Fibroblast of peridontal ligament (primary cell): ENCODE measurements around the gene HLA-F.
A peak's percentile ranks its signal among the peaks of the same experiment; 100 is the strongest.

Experiments
- DNase-seq: peaks from one replicate; pipeline ENCODE4 v3.0.0-alpha.2; 2010; ENCODE audit errors: extremely low read depth

The HLA-F gene

GRCh38 chr6:29744131-29744530 is 20.9 kb downstream of the HLA-F start:
- DNase-seq: no peak

- DNase-seq: no peak
Measured at GRCh38 chr6:29744621-29745020, 21.4 kb downstream of the HLA-F start.

GRCh38 chr6:29745386-29745785 is 22.2 kb downstream of the HLA-F start:
- DNase-seq: no peak

GRCh38 chr6:29745855-29746449 is 22.7 kb downstream of the HLA-F start:
- no peak for DNase-seq

- no peak for DNase-seq
Measured at GRCh38 chr6:29746846-29747687, 23.8 kb downstream of the HLA-F start.

- no peak for DNase-seq
Measured at GRCh38 chr6:29747688-29748250, 24.5 kb downstream of the HLA-F start.

GRCh38 chr6:29748391-29749307 is 25.4 kb downstream of the HLA-F start:
- DNase-seq: peak; percentile 74

- DNase-seq: no peak
Measured at GRCh38 chr6:29749308-29749662, 26.1 kb downstream of the HLA-F start.

- no peak for DNase-seq
Measured at GRCh38 chr6:29749668-29750067, 26.4 kb downstream of the HLA-F start.

- no peak for DNase-seq
Measured at GRCh38 chr6:29750709-29751108, 27.5 kb downstream of the HLA-F start.

GRCh38 chr6:29751480-29751879 is 28.2 kb downstream of the HLA-F start:
- DNase-seq: no peak

GRCh38 chr6:29752451-29753308 is 29.4 kb downstream of the HLA-F start:
- DNase-seq: peak; percentile 89

GRCh38 chr6:29753309-29753644 is 30.0 kb downstream of the HLA-F start:
- DNase-seq: no peak

GRCh38 chr6:29755295-29755871 is 32.1 kb downstream of the HLA-F start:
- DNase-seq: no peak

- DNase-seq: no peak
Measured at GRCh38 chr6:29757282-29757681, 34.0 kb downstream of the HLA-F start.

- DNase-seq: no peak
Measured at GRCh38 chr6:29757701-29758293, 34.6 kb downstream of the HLA-F start.

GRCh38 chr6:29758761-29759160 is 35.5 kb downstream of the HLA-F start:
- DNase-seq: no peak

- DNase-seq: no peak
Measured at GRCh38 chr6:29759457-29759856, 36.2 kb downstream of the HLA-F start.

GRCh38 chr6:29760328-29760727 is 37.1 kb downstream of the HLA-F start:
- DNase-seq: no peak

- no peak for DNase-seq
Measured at GRCh38 chr6:29762051-29762450, 38.8 kb downstream of the HLA-F start.
